ENCODE results near the gene CLRN1.

- TF ChIP-seq CTCF (IDR thresholded peaks at IDR 0.05; ENCODE audit: borderline replicate concordance, extremely low read depth, low read length, poor library complexity, severe bottlenecking) (no peak), EZH2 (IDR thresholded peaks at IDR 0.05; ENCODE audit: borderline replicate concordance, low read depth, low read length, severe bottlenecking) (no peak)
These were observed 36.9 kb upstream of the CLRN1 start for GRCh38 chr3:151009430-151009829.

All from DND-41 (cell line).